HepG2 (cell line): ENCODE results near the gene AK3.

Source experiments
- ATF7 ChIP-seq, 2 experiments: fragments of 450-650 bp in 1 of 2; sonication (generic) in 1 of 2; formaldehyde crosslinking in 1 of 2; IDR thresholded peaks; 2 replicates each; pipeline versions ENCODE4 v1.4.0 to v1.6.1; 2016 to 2020; ENCODE audit warnings: antibody characterized with exemption in 1 of 2, mild to moderate bottlenecking in 1 of 2, missing genetic modification reagents in 1 of 2
- CCAR2 ChIP-seq: fragments of 200-400 bp; formaldehyde crosslinking; optimal IDR thresholded peaks from 2 replicates; pipeline ENCODE3; 2018; ENCODE audit warnings: low read depth, mild to moderate bottlenecking, low read length, moderate library complexity
- POLR2A ChIP-seq, 2 experiments: IDR thresholded peaks; 2 replicates each; pipeline ENCODE4 v1.6.1; 2011; ENCODE audit warnings: low read depth in 2 of 2, low read length in 2 of 2, mild to moderate bottlenecking in 1 of 2, moderate library complexity in 1 of 2; ENCODE audit not compliant: insufficient read depth in 1 of 2
- ZFP62 ChIP-seq: sonication (generic); formaldehyde crosslinking; IDR thresholded peaks from 2 replicates; pipeline ENCODE4 v1.4.0; 2020; ENCODE audit warnings: missing genetic modification reagents
- ZNF253 ChIP-seq: sonication (generic); formaldehyde crosslinking; IDR thresholded peaks from 2 replicates; pipeline ENCODE4 v1.8.0; 2022; ENCODE audit warnings: mild to moderate bottlenecking, missing genetic modification reagents, borderline replicate concordance
- ZNF326 ChIP-seq: sonication (generic); formaldehyde crosslinking; IDR thresholded peaks from 2 replicates; pipeline ENCODE4 v1.4.0; 2020; ENCODE audit warnings: missing genetic modification reagents, borderline replicate concordance
- TF ChIP-seq, protein P1 (sequence below): sonication (generic); formaldehyde crosslinking; IDR thresholded peaks from 2 replicates; pipeline ENCODE4 v1.8.1; 2023; ENCODE audit warnings: missing genetic modification reagents, mild to moderate bottlenecking, borderline replicate concordance

DNA sequence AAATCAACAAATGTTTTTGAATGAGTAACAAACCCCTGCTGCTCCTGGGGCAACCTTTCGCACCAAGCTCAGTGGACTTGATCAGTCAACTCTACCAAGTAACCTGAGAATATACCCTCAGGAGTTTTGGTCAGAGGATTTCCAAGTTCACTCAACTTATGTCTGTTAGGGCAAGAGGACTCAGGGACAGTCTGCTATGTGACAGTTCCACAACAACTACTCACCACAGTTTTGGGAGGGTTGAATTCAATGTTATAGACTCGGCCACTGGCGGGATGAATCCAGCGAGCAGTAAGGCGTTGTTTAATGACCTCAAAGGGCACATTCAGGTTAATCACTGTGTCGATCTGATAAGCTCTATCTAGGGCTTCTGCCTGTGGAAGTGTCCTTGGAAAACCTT, 22.1 kb downstream of the AK3 start:
- TF ChIP-seq ZNF326 (CRISPR knock-in tag) (no peak), ZNF253 (CRISPR knock-in tag) (no peak), ATF7 (IDR thresholded peaks at IDR 0.05) (no peak), ATF7 (CRISPR knock-in tag; IDR thresholded peaks at IDR 0.05) (no peak), POLR2A (IDR thresholded peaks at IDR 0.05; ENCODE audit: insufficient read depth in 1 of 2, low read depth in 2 of 2, low read length in 2 of 2) (no peak), CCAR2 (no peak), ZFP62 (no peak)
- TF ChIP-seq, protein P1, sequence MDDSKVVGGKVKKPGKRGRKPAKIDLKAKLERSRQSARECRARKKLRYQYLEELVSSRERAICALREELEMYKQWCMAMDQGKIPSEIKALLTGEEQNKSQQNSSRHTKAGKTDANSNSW (CRISPR knock-in tag) = no peak
